ENCODE measurements around the gene MUC5B.

The MUC5B gene

DNA sequence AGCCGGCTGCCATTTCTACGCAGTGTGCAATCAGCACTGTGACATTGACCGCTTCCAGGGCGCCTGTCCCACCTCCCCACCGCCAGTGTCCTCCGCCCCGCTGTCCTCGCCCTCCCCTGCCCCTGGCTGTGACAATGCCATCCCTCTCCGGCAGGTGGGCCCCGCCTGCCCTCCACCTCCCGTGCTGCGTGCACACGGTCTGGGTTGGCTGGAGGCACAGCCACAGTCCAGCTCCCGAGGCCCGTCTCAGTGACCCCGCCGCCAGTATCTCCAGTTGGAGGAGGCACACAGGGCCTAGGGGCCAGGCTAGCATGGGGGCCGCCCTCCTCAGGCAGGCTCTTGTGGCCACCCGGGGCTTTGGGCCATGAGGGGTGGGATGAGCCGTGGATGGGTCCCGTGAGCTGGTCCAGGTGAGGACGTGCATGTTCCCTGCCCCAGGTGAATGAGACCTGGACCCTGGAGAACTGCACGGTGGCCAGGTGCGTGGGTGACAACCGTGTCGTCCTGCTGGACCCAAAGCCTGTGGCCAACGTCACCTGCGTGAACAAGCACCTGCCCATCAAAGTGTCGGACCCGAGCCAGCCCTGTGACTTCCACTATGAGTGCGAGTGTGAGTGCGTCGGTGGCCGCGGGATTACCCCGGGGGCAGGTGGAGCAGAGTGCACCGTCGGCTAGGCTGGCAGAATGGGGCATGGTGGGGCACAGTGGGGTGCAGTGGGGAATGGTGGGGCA lies 29.7 kb downstream of the MUC5B start:
- no peak overlapping the region for H3K27ac ChIP-seq (ENCODE audit: insufficient read depth in 1 of 2, low read depth in 1 of 2, low read length in 2 of 2, poor library complexity in 1 of 2, severe bottlenecking in 2 of 2)
- peaks cover 0 to 15% (median 0%) of the 10 kb centered on the region in 5 experiments for H3K9me3 ChIP-seq (ENCODE audit: control extremely low read depth in 1 of 5, control insufficient read depth in 4 of 5, insufficient read depth in 2 of 5, low read depth in 1 of 5, low read length in 4 of 5)
- no peak overlapping the region for H3K4me3 ChIP-seq (ENCODE audit: control insufficient read depth in 1 of 7, extremely low read depth in 1 of 7, insufficient read depth in 4 of 7, low read depth in 2 of 7, low read length in 6 of 7)
- no peaks in the 10 kb centered on the region for H3K27me3 ChIP-seq (replicated peaks in 2 of 5; ENCODE audit: control insufficient read depth in 4 of 5, insufficient read depth in 5 of 5, low read length in 4 of 5)
- CTCF ChIA-PET, result interaction anchor here (1.1 kb wide), 1 partner anchor 10 kb away, joined by 3 read pairs; no protein-coding TSS in a partner anchor
- H3K4me1 ChIP-seq (ENCODE audit: control extremely low read depth in 1 of 4, control insufficient read depth in 4 of 4, insufficient read depth in 4 of 4, low read length in 3 of 4), result no peaks in the 10 kb centered on the region
- WGBS (ENCODE audit: insufficient coverage), result 94% methylated on average over 34 of the region's 38 CpGs
- POLR2A ChIA-PET, result no interaction called here
- no peak for DNase-seq
- no peaks in the 10 kb centered on the region for H3K36me3 ChIP-seq (ENCODE audit: control insufficient read depth in 4 of 4, insufficient read depth in 4 of 4, low read length in 3 of 4)

DNA sequence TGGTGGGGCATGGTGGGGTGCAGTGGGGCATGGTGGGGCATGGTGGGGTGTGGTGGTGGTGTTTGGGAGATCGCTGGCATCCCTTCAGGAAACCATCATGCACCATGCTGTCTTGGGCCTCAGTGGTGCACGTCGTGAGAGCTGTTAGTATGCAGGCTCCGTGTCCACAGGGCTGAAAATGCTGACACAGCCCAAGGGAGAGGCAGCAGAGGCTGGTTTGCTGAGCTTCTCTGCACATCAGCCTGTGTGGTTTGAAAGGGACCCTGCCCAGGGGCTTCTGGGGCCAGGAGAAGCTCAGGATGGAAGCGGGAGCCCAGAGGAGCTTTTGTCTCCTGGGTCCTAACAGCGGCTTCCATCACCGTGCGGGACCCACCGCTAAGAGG lies 30.2 kb downstream of the MUC5B start:
- 91% methylated on average over 9 of the region's 9 CpGs for whole genome bisulfite sequencing (ENCODE audit: insufficient coverage)

DNA sequence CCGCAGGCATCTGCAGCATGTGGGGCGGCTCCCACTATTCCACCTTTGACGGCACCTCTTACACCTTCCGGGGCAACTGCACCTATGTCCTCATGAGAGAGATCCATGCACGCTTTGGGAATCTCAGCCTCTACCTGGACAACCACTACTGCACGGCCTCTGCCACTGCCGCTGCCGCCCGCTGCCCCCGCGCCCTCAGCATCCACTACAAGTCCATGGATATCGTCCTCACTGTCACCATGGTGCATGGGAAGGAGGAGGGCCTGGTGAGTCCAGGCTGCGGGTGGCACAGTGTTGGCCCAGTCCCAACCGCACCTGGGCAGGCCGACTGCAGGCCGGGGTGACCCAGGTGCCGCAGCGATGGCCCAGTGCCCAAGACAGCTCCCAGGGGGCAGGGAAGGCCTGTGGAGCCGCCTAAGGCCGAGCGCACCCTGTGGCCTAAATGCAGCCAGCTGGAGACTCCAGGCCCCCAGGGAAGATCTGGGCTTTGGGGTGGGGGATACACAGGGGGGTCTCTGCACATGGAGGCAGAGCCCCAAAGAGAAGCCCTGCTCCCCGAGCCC lies 31.3 kb downstream of the MUC5B start:
- H3K27me3 ChIP-seq (replicated peaks in 2 of 5; ENCODE audit: control insufficient read depth in 4 of 5, insufficient read depth in 5 of 5, low read length in 4 of 5), result no peaks in the 10 kb centered on the region
- H3K4me1 ChIP-seq (ENCODE audit: control extremely low read depth in 1 of 4, control insufficient read depth in 4 of 4, insufficient read depth in 4 of 4, low read length in 3 of 4), result no peaks in the 10 kb centered on the region
- H3K4me3 ChIP-seq (ENCODE audit: control insufficient read depth in 1 of 7, extremely low read depth in 1 of 7, insufficient read depth in 4 of 7, low read depth in 2 of 7, low read length in 6 of 7), result no peak overlapping the region
- ChIA-PET CTCF (no interaction called here), POLR2A (no interaction called here)
- DNase-seq, result no peak
- peaks cover 0 to 15% (median 0%) of the 10 kb centered on the region in 5 experiments for H3K9me3 ChIP-seq (ENCODE audit: control extremely low read depth in 1 of 5, control insufficient read depth in 4 of 5, insufficient read depth in 2 of 5, low read depth in 1 of 5, low read length in 4 of 5)
- no peaks in the 10 kb centered on the region for H3K36me3 ChIP-seq (ENCODE audit: control insufficient read depth in 4 of 4, insufficient read depth in 4 of 4, low read length in 3 of 4)
- WGBS (ENCODE audit: insufficient coverage), result 98% methylated on average over 13 of the region's 22 CpGs
- no peak overlapping the region for H3K27ac ChIP-seq (ENCODE audit: insufficient read depth in 1 of 2, low read depth in 1 of 2, low read length in 2 of 2, poor library complexity in 1 of 2, severe bottlenecking in 2 of 2)

More for the DNA sequence above, 30.2 kb downstream of the MUC5B start:
- POLR2A ChIA-PET, result no interaction called here
- Histone ChIP-seq H3K27me3 (replicated peaks in 2 of 5; ENCODE audit: control insufficient read depth in 4 of 5, insufficient read depth in 5 of 5, low read length in 4 of 5) (no peaks in the 10 kb centered on the region), H3K27ac (ENCODE audit: insufficient read depth in 1 of 2, low read depth in 1 of 2, low read length in 2 of 2, poor library complexity in 1 of 2, severe bottlenecking in 2 of 2) (no peak overlapping the region), H3K4me1 (ENCODE audit: control extremely low read depth in 1 of 4, control insufficient read depth in 4 of 4, insufficient read depth in 4 of 4, low read length in 3 of 4) (no peaks in the 10 kb centered on the region), H3K36me3 (ENCODE audit: control insufficient read depth in 4 of 4, insufficient read depth in 4 of 4, low read length in 3 of 4) (no peaks in the 10 kb centered on the region), H3K9me3 (ENCODE audit: control extremely low read depth in 1 of 5, control insufficient read depth in 4 of 5, insufficient read depth in 2 of 5, low read depth in 1 of 5, low read length in 4 of 5) (peaks cover 0 to 15% (median 0%) of the 10 kb centered on the region in 5 experiments), H3K4me3 (ENCODE audit: control insufficient read depth in 1 of 7, extremely low read depth in 1 of 7, insufficient read depth in 4 of 7, low read depth in 2 of 7, low read length in 6 of 7) (no peak overlapping the region)
- CTCF ChIA-PET, result interaction anchor here (1.1 kb wide), 1 partner anchor 10 kb away, joined by 3 read pairs; no protein-coding TSS in a partner anchor
- DNase-seq, result no peak

DNA sequence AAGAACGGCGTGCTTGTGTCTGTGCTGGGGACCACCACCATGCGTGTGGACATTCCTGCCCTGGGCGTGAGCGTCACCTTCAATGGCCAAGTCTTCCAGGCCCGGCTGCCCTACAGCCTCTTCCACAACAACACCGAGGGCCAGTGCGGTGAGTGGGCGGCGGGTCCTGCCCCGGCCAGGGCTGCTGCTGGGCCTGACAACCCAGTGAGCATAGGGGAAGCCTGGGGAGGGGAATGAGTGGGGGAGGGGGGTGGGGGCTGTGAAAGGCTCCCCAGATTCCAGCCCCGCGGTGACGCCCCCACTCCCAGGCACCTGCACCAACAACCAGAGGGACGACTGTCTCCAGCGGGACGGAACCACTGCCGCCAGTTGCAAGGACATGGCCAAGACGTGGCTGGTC lies 31.9 kb downstream of the MUC5B start:
- Histone ChIP-seq H3K9me3 (ENCODE audit: control extremely low read depth in 1 of 5, control insufficient read depth in 4 of 5, insufficient read depth in 2 of 5, low read depth in 1 of 5, low read length in 4 of 5) (peaks cover 0 to 15% (median 0%) of the 10 kb centered on the region in 5 experiments), H3K4me1 (ENCODE audit: control extremely low read depth in 1 of 4, control insufficient read depth in 4 of 4, insufficient read depth in 4 of 4, low read length in 3 of 4) (no peaks in the 10 kb centered on the region), H3K4me3 (ENCODE audit: control insufficient read depth in 1 of 7, extremely low read depth in 1 of 7, insufficient read depth in 4 of 7, low read depth in 2 of 7, low read length in 6 of 7) (no peak overlapping the region), H3K27me3 (replicated peaks in 2 of 5; ENCODE audit: control insufficient read depth in 4 of 5, insufficient read depth in 5 of 5, low read length in 4 of 5) (no peaks in the 10 kb centered on the region), H3K27ac (ENCODE audit: insufficient read depth in 1 of 2, low read depth in 1 of 2, low read length in 2 of 2, poor library complexity in 1 of 2, severe bottlenecking in 2 of 2) (no peak overlapping the region), H3K36me3 (ENCODE audit: control insufficient read depth in 4 of 4, insufficient read depth in 4 of 4, low read length in 3 of 4) (no peaks in the 10 kb centered on the region)
- ChIA-PET POLR2A (no interaction called here), CTCF (no interaction called here)
- 95% methylated on average over 3 of the region's 19 CpGs for WGBS (ENCODE audit: insufficient coverage)
- no peak for DNase-seq

DNA sequence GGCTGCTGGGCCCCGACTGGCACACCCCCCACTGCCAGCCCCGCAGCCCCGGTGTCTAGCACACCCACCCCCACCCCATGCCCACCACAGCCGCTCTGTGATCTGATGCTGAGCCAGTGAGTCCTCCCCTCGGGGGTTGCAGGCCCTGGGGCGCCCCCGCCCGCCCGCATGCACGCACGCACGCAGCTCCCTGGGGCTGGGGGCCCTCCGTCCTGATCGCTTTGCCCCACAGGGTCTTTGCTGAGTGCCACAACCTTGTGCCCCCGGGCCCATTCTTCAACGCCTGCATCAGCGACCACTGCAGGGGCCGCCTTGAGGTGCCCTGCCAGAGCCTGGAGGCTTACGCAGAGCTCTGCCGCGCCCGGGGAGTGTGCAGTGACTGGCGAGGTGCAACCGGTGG lies 32.3 kb downstream of the MUC5B start:
- Histone ChIP-seq H3K4me3 (ENCODE audit: control insufficient read depth in 1 of 7, extremely low read depth in 1 of 7, insufficient read depth in 4 of 7, low read depth in 2 of 7, low read length in 6 of 7) (no peak overlapping the region), H3K36me3 (ENCODE audit: control insufficient read depth in 4 of 4, insufficient read depth in 4 of 4, low read length in 3 of 4) (no peaks in the 10 kb centered on the region), H3K9me3 (ENCODE audit: control extremely low read depth in 1 of 5, control insufficient read depth in 4 of 5, insufficient read depth in 2 of 5, low read depth in 1 of 5, low read length in 4 of 5) (peaks cover 0 to 15% (median 0%) of the 10 kb centered on the region in 5 experiments), H3K27me3 (replicated peaks in 2 of 5; ENCODE audit: control insufficient read depth in 4 of 5, insufficient read depth in 5 of 5, low read length in 4 of 5) (no peaks in the 10 kb centered on the region), H3K4me1 (ENCODE audit: control extremely low read depth in 1 of 4, control insufficient read depth in 4 of 4, insufficient read depth in 4 of 4, low read length in 3 of 4) (no peaks in the 10 kb centered on the region), H3K27ac (ENCODE audit: insufficient read depth in 1 of 2, low read depth in 1 of 2, low read length in 2 of 2, poor library complexity in 1 of 2, severe bottlenecking in 2 of 2) (no peak overlapping the region)
- no peak for DNase-seq
- ChIA-PET CTCF (no interaction called here), POLR2A (no interaction called here)
- WGBS (ENCODE audit: insufficient coverage), result 98% methylated on average over 21 of the region's 24 CpGs

DNA sequence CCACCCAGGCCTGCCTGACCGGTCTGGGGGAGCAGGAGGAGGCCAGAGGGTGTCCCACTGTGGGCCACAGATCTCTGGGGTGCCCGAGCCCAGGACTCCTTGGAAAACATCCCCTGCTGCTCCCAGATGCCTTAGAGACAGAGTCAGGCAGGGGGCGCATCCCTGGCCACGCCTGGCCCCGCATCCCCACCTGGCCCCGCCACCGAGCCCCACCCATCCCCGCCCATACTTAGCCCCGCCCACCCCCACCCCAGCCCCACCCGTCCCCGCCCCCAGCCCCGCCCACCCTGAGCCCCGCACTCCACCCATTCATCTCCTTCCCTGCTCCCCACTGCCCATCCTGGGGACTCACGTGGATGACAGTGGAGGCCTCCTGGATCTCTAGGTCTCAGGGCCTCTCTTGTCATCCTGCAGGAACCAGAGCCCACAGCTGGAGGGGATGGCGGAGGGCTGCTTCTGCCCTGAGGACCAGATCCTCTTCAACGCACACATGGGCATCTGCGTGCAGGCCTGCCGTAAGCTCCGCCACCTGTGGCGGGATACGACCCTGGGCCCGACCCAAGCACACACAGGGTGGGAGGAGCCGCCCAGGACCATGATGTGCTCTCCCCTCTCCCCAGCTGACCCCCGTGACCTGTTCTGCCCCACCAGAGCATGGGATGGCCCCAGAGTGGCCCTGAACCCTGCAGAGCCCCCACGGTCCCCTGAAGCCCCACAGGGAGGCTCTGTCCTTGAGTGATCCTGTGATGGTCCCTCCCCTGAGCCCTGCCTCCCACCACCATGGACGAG lies 33.6 kb downstream of the MUC5B start:
- H3K36me3 ChIP-seq (ENCODE audit: control insufficient read depth in 4 of 4, insufficient read depth in 4 of 4, low read length in 3 of 4), result no peaks in the 10 kb centered on the region
- H3K4me3 ChIP-seq (ENCODE audit: control insufficient read depth in 1 of 7, extremely low read depth in 1 of 7, insufficient read depth in 4 of 7, low read depth in 2 of 7, low read length in 6 of 7), result no peak overlapping the region
- H3K4me1 ChIP-seq (ENCODE audit: control extremely low read depth in 1 of 4, control insufficient read depth in 4 of 4, insufficient read depth in 4 of 4, low read length in 3 of 4), result no peaks in the 10 kb centered on the region
- no peaks in the 10 kb centered on the region for H3K27me3 ChIP-seq (replicated peaks in 2 of 5; ENCODE audit: control insufficient read depth in 4 of 5, insufficient read depth in 5 of 5, low read length in 4 of 5)
- WGBS (ENCODE audit: insufficient coverage), result 82% methylated on average over 15 of the region's 26 CpGs
- H3K9me3 ChIP-seq (ENCODE audit: control extremely low read depth in 1 of 5, control insufficient read depth in 4 of 5, insufficient read depth in 2 of 5, low read depth in 1 of 5, low read length in 4 of 5), result peaks cover 0 to 8% (median 0%) of the 10 kb centered on the region in 5 experiments
- DNase-seq, result no peak
- ChIA-PET CTCF (no interaction called here), POLR2A (no interaction called here)
- no peak overlapping the region for H3K27ac ChIP-seq (ENCODE audit: insufficient read depth in 1 of 2, low read depth in 1 of 2, low read length in 2 of 2, poor library complexity in 1 of 2, severe bottlenecking in 2 of 2)

DNA sequence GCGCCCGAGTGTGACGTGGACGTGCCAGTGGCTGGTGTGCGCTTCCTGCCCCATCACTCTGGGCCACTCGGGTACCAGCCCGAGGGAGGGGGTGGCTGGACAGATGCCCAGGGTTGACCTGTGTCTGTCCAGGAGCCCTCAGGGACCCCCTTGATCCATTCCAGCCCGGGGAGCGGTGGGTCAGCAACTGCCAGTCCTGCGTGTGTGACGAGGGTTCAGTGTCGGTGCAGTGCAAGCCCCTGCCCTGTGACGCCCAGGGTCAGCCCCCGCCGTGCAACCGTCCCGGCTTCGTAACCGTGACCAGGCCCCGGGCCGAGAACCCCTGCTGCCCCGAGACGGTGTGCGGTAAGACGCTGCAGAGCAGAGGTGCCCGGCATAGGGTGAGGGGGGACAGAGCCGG lies 34.5 kb downstream of the MUC5B start:
- H3K9me3 ChIP-seq (ENCODE audit: control extremely low read depth in 1 of 5, control insufficient read depth in 4 of 5, insufficient read depth in 2 of 5, low read depth in 1 of 5, low read length in 4 of 5), result no peaks in the 10 kb centered on the region
- H3K4me3 ChIP-seq (ENCODE audit: control insufficient read depth in 1 of 7, extremely low read depth in 1 of 7, insufficient read depth in 4 of 7, low read depth in 2 of 7, low read length in 6 of 7), result no peak overlapping the region
- POLR2A ChIA-PET, result no interaction called here
- CTCF ChIA-PET, result no interaction called here
- no peak for DNase-seq
- no peaks in the 10 kb centered on the region for H3K27me3 ChIP-seq (replicated peaks in 2 of 5; ENCODE audit: control insufficient read depth in 4 of 5, insufficient read depth in 5 of 5, low read length in 4 of 5)
- H3K4me1 ChIP-seq (ENCODE audit: control extremely low read depth in 1 of 4, control insufficient read depth in 4 of 4, insufficient read depth in 4 of 4, low read length in 3 of 4), result peaks cover 0 to 7% (median 5%) of the 10 kb centered on the region in 4 experiments
- no peak overlapping the region for H3K27ac ChIP-seq (ENCODE audit: insufficient read depth in 1 of 2, low read depth in 1 of 2, low read length in 2 of 2, poor library complexity in 1 of 2, severe bottlenecking in 2 of 2)
- no peaks in the 10 kb centered on the region for H3K36me3 ChIP-seq (ENCODE audit: control insufficient read depth in 4 of 4, insufficient read depth in 4 of 4, low read length in 3 of 4)
- WGBS (ENCODE audit: insufficient coverage), result 96% methylated on average over 26 of the region's 27 CpGs
